K562 (cell line): Measurements from ENCODE around the gene DOCK1. TPM values are rescaled to one million over a fixed set of nuclear protein-coding genes. Genes with fewer than 3 reads are reported as not detected.

Experiments
- ATAC-seq: fragments of 200-7000 bp; cut with Tn5 transposase; 3 replicates; pipeline ENCODE4 v1.9.1; 2020; ENCODE audit warnings: moderate library complexity
- BruUV-seq: library from RNA; stranded (reverse); fragments of 400-500 nt; replicated peaks from 2 replicates; lab custom pipeline; 2021; lab: Mats Ljungman, UMichigan
- CTCF ChIA-PET: fragments of 300-600 bp; formaldehyde crosslinking; extraction: SDS; loops from one replicate; lab custom pipeline; 2021; ENCODE audit warnings: low intra/inter-chr PET ratio; lab: Yijun Ruan, JAX
- POLR2A ChIA-PET: fragments of 300-600, 350-650 bp; sonication (Branson Sonifier 250); formaldehyde crosslinking; extraction: SDS; loops from one replicate; lab custom pipeline; 2021; ENCODE audit warnings: antibody characterized with exemption, inconsistent platforms; lab: Yijun Ruan, JAX
- DNase-seq, 4 experiments: peaks; one replicate each; pipeline versions ENCODE4 v3.0.0 to v3.0.0-alpha.2; 2011 to 2018; ENCODE audit warnings: low spot score in 3 of 4, mixed read lengths in 3 of 4; ENCODE audit errors: extremely low read depth in 1 of 4
- FAIRE-seq: peaks from 2 replicates; lab custom pipeline; 2011; peaks lifted over from hg19 to GRCh38; lab: Jason Lieb, UNC
- H2AFZ ChIP-seq: 2 replicates; pipeline ENCODE4 v1.6.0; 2011; ENCODE audit warnings: low read depth, low read length, control low read depth, inconsistent platforms
- H3K27ac ChIP-seq: fragments of 200-600 bp; 3 replicates; pipeline ENCODE4 v1.8.0; 2011; ENCODE audit warnings: low read depth, mild to moderate bottlenecking, control low read depth, inconsistent platforms, low read length, moderate library complexity, mixed read lengths; ENCODE audit errors: extremely low read depth
- H3K27me3 ChIP-seq, 2 experiments: fragments of 300-600 bp in 1 of 2; 2 replicates in 1 of 2; 3 replicates in 1 of 2; pipeline versions ENCODE4 v1.6.0 to v1.8.0; 2011; ENCODE audit warnings: inconsistent platforms in 2 of 2, low read length in 2 of 2, mild to moderate bottlenecking in 1 of 2, mixed read lengths in 1 of 2, moderate library complexity in 1 of 2; ENCODE audit not compliant: control insufficient read depth in 2 of 2, insufficient read depth in 2 of 2
- H3K36me3 ChIP-seq: fragments of 300-600 bp; 3 replicates; pipeline ENCODE4 v1.8.0; 2011; ENCODE audit warnings: mild to moderate bottlenecking, low read length, inconsistent platforms; ENCODE audit not compliant: control insufficient read depth, insufficient read depth
- H3K4me1 ChIP-seq, 2 experiments: fragments of 200-600 bp in 1 of 2; replicated peaks in 1 of 2; 2 replicates in 1 of 2; 3 replicates in 1 of 2; pipeline versions ENCODE4 v1.5.1 to v1.8.0; 2011; ENCODE audit warnings: inconsistent platforms in 2 of 2, low read length in 2 of 2, mild to moderate bottlenecking in 1 of 2, mixed read lengths in 1 of 2, moderate library complexity in 1 of 2; ENCODE audit not compliant: control insufficient read depth in 2 of 2, insufficient read depth in 2 of 2
- H3K4me2 ChIP-seq: 2 replicates; pipeline ENCODE4 v1.6.1; 2011; ENCODE audit warnings: low read length, control low read depth, inconsistent platforms, mixed read lengths; ENCODE audit not compliant: insufficient read depth
- H3K4me3 ChIP-seq: fragments of 200-600 bp; sonication (generic), shearing (Covaris generic); 2 replicates; pipeline ENCODE4 v1.5.1; 2016; ENCODE audit warnings: control low read depth, inconsistent platforms
- H3K79me2 ChIP-seq: fragments of 200-600 bp; 3 replicates; pipeline ENCODE4 v1.8.0; 2011; ENCODE audit warnings: low read length, inconsistent platforms; ENCODE audit not compliant: control insufficient read depth, insufficient read depth
- H3K9ac ChIP-seq, 2 experiments: 2 replicates each; pipeline versions ENCODE4 v1.6.0 to v1.6.1; 2011; ENCODE audit warnings: low read depth in 2 of 2, low read length in 2 of 2, control low read depth in 1 of 2, inconsistent platforms in 1 of 2, mild to moderate bottlenecking in 1 of 2, mixed read lengths in 1 of 2; ENCODE audit not compliant: insufficient read depth in 1 of 2
- H3K9me1 ChIP-seq: one replicate; pipeline ENCODE4 v1.6.0; 2011; ENCODE audit warnings: inconsistent platforms, mild to moderate bottlenecking, low read length, moderate library complexity; ENCODE audit not compliant: control insufficient read depth, insufficient read depth
- H3K9me3 ChIP-seq: replicated peaks from 2 replicates; pipeline ENCODE4 v1.5.1; 2011; ENCODE audit warnings: low read depth, low read length, inconsistent platforms; ENCODE audit not compliant: control insufficient read depth, insufficient read depth
- H4K20me1 ChIP-seq: replicated peaks from 2 replicates; pipeline ENCODE4 v1.6.1; 2011; ENCODE audit warnings: low read length, inconsistent platforms, mixed read lengths; ENCODE audit not compliant: control insufficient read depth, insufficient read depth
- CEBPG ChIP-seq, 3 experiments: fragments of 200-800 bp in 1 of 3; sonication (Bioruptor generic) in 1 of 3; sonication (generic) in 1 of 3; formaldehyde crosslinking in 1 of 3; IDR thresholded peaks in 2 of 3; conservative IDR thresholded peaks in 1 of 3; 2 replicates each; pipeline versions ENCODE4 v1.6.1 to v1.8.0; 2016 to 2022; ENCODE audit warnings: missing compliant biosample characterization in 2 of 3, missing genetic modification characterization in 2 of 3, mild to moderate bottlenecking in 1 of 3, missing genetic modification reagents in 1 of 3
- ELF1 ChIP-seq: fragments of 200-800 bp; sonication (Bioruptor generic); IDR thresholded peaks from 2 replicates; pipeline ENCODE4 v1.6.1; 2016; ENCODE audit warnings: missing genetic modification characterization, missing compliant biosample characterization
- HDAC8 ChIP-seq: fragments of 450-650 bp; IDR thresholded peaks from 2 replicates; pipeline ENCODE4 v1.6.1; 2016; ENCODE audit warnings: mild to moderate bottlenecking, missing genetic modification characterization, moderate library complexity, missing compliant biosample characterization
- HOXB6 ChIP-seq: fragments of 250-450 bp; sonication (Bioruptor Pico); IDR thresholded peaks from 2 replicates; pipeline ENCODE4 v1.5.1; 2022; ENCODE audit warnings: mild to moderate bottlenecking, borderline replicate concordance
- ILK ChIP-seq: fragments of 450-650 bp; IDR thresholded peaks from 2 replicates; pipeline ENCODE4 v1.6.1; 2016; ENCODE audit warnings: missing genetic modification characterization, low read depth, mild to moderate bottlenecking, missing compliant biosample characterization, moderate library complexity, borderline replicate concordance
- MTA3 ChIP-seq: fragments of 450-650 bp; formaldehyde crosslinking; IDR thresholded peaks from 2 replicates; pipeline ENCODE4 v1.6.1; 2017; ENCODE audit warnings: mild to moderate bottlenecking, borderline replicate concordance
- POLR2G ChIP-seq: fragments of 200-400 bp; formaldehyde crosslinking; IDR thresholded peaks from 2 replicates; pipeline ENCODE4 v1.6.1; 2017; ENCODE audit warnings: low read depth, mild to moderate bottlenecking, antibody characterized with exemption, low read length, moderate library complexity
- PRPF4 ChIP-seq: fragments of 200-400 bp; formaldehyde crosslinking; IDR thresholded peaks from one replicate; pipeline ENCODE4 v1.6.1; 2017; ENCODE audit warnings: low read length, low read depth, mild to moderate bottlenecking; ENCODE audit not compliant: insufficient read depth, poor library complexity, severe bottlenecking
- SMARCA4 ChIP-seq: fragments of 450-650 bp; IDR thresholded peaks from 2 replicates; pipeline ENCODE4 v1.6.1; 2016
- TBP ChIP-seq: optimal IDR thresholded peaks from 2 replicates; pipeline ENCODE3; 2011; ENCODE audit warnings: low read depth, low read length, improper control_type of control experiment
- TEAD4 ChIP-seq, 2 experiments: sonication (generic) in 1 of 2; formaldehyde crosslinking in 1 of 2; IDR thresholded peaks; 2 replicates each; pipeline versions ENCODE4 v1.6.1 to v1.8.0; 2012 to 2022; ENCODE audit warnings: borderline replicate concordance in 1 of 2, inconsistent platforms in 1 of 2, low read length in 1 of 2, mild to moderate bottlenecking in 1 of 2, missing genetic modification reagents in 1 of 2
- ZNF146 ChIP-seq: IDR thresholded peaks from one replicate; pipeline ENCODE4 v1.6.1; 2018; ENCODE audit warnings: missing compliant biosample characterization; ENCODE audit not compliant: unreplicated experiment
- ZNF263 ChIP-seq: sonication (generic); formaldehyde crosslinking; IDR thresholded peaks from 2 replicates; pipeline ENCODE4 v1.8.0; 2022; ENCODE audit warnings: mild to moderate bottlenecking, missing genetic modification reagents, borderline replicate concordance
- ZNF316 ChIP-seq: fragments of 450-650 bp; IDR thresholded peaks from 2 replicates; pipeline ENCODE4 v1.6.1; 2016
- ZNF431 ChIP-seq: sonication (generic); formaldehyde crosslinking; IDR thresholded peaks from 2 replicates; pipeline ENCODE4 v1.8.0; 2022; ENCODE audit warnings: mild to moderate bottlenecking, missing genetic modification reagents
- WGBS: fragments of 100-300 bp; shearing (Covaris generic); methylation state at CpG from one replicate; pipeline ENCODE4 v1.1.6; 2016; ENCODE audit warnings: low coverage, mixed read lengths; ENCODE audit not compliant: insufficient coverage; ENCODE audit errors: missing lambda C conversion rate; 5-methylcytosine and 5-hydroxymethylcytosine counted together
- in situ Hi-C: fragments of 300-500 bp; cut with MboI; formaldehyde crosslinking; loops from 4 replicates; pipeline ENCODE4 v1.15.0; 2018; ENCODE audit warnings: inconsistent platforms, mixed read lengths
- intact Hi-C: fragments of 100-400 bp; cut with micrococcal nuclease; formaldehyde crosslinking; loops from 2 replicates; pipeline ENCODE4 v1.14.2; 2022
- polyA plus RNA-seq, 8 experiments: library from polyadenylated mRNA; depleted of rRNA in 4 of 8; stranded (reverse) in 5 of 8; unstranded in 3 of 8; fragments of >200 nt; fragmentation: Nextera tagmentation in 2 of 8; fragmentation: Illumina TruSeq in 1 of 8; extraction: Ambion mirVana in 2 of 8; extraction: Trizol in 1 of 8; gene quantifications; 2 replicates each; pipeline versions ENCODE4 v1.2.1 to v1.2.3, GENCODE V29; 2011 to 2014; ENCODE audit warnings: inconsistent platforms in 1 of 8, missing spikeins in 1 of 8
- total RNA-seq, 7 experiments: library from RNA; depleted of rRNA in 6 of 7; stranded (reverse); fragments of >200 nt in 6 of 7; fragmentation: Illumina TruSeq in 2 of 7; extraction: Trizol in 2 of 7; gene quantifications; 2 replicates each; pipeline versions ENCODE4 v1.2.1 to v1.2.3, GENCODE V29; 2011 to 2021; ENCODE audit warnings: low replicate concordance in 1 of 7
- TF ChIP-seq, protein P1 (sequence below): fragments of 150-350 bp; conservative IDR thresholded peaks from 2 replicates; pipeline ENCODE4 v1.6.1; 2014; ENCODE audit warnings: low read length
- TF ChIP-seq, protein P2 (sequence below): sonication (generic); formaldehyde crosslinking; IDR thresholded peaks from 2 replicates; pipeline ENCODE4 v1.8.0; 2022; ENCODE audit warnings: mild to moderate bottlenecking, missing genetic modification reagents
- TF ChIP-seq, protein P3 (sequence below): fragments of 450-650 bp; formaldehyde crosslinking; IDR thresholded peaks from 2 replicates; pipeline ENCODE4 v1.4.0; 2022; ENCODE audit warnings: missing genetic modification characterization

Gene DOCK1
- total and polyA plus RNA-seq, 9 of the 15 experiments (the other 6 are each of a cell fraction or from before 2014, with no cell fraction given): 0.31 TPM; not detected in 8

DNA sequence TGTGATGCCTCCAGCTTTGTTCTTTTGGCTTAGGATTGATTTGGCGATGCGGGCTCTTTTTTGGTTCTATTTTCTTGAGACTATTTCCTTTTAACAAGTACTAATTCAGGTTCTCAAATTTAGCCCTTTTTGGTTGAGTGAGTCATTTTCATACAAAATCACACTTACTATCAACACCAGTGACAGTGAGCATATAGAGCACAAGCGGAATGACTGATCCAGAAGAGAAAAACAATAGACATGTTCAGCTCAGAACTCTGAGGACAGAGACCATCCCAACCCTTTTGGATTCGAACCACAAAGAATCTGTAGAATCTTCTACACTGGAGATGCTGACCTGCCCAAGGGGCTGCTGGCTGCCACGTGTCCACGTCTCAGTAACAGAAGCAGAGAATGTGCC is 347.6 kb downstream of the DOCK1 start:
- DNase-seq (no peak), FAIRE-seq (no peak), ATAC-seq (no peak)
- no peaks in the 10 kb centered on the region for H3K4me1 ChIP-seq
- H3K9me3 ChIP-seq: no peaks in the 10 kb centered on the region
- H3K9me1 ChIP-seq: no peaks in the 10 kb centered on the region
- no peak overlapping the region for H3K4me2 ChIP-seq
- intact Hi-C loops (no loop called here), in situ Hi-C loops (no loop called here)
- no TSS peak for BruUV-seq
- ChIA-PET CTCF (no interaction called here), POLR2A (no interaction called here)
- H3K27me3 ChIP-seq: no peaks in the 10 kb centered on the region
- H2AFZ ChIP-seq: no peak overlapping the region
- no peaks in the 10 kb centered on the region for H4K20me1 ChIP-seq
- no peak overlapping the region for H3K4me3 ChIP-seq
- no peak overlapping the region for H3K9ac ChIP-seq
- H3K36me3 ChIP-seq: no peaks in the 10 kb centered on the region
- no peaks in the 10 kb centered on the region for H3K79me2 ChIP-seq
- 3% methylated on average over 6 of the region's 6 CpGs for WGBS
- H3K27ac ChIP-seq: no peak overlapping the region
- TF ChIP-seq ZNF431 (CRISPR knock-in tag) (no peak), PRPF4 (no peak), ZNF146 (CRISPR knock-in tag) (no peak), TEAD4 (IDR thresholded peaks at IDR 0.05; ENCODE audit: low read length) (no peak), TEAD4 (CRISPR knock-in tag; IDR thresholded peaks at IDR 0.05; ENCODE audit: borderline replicate concordance) (no peak), ILK (tag) (no peak), ZNF316 (no peak), SMARCA4 (no peak), HOXB6 (CRISPR knock-in tag) (no peak), CEBPG (CRISPR knock-in tag; IDR thresholded peaks at IDR 0.05) (no peak), CEBPG (tag; conservative IDR thresholded peaks at IDR 0.05 in 1 of 2, IDR thresholded peaks at IDR 0.05 in 1 of 2) (no peak), MTA3 (no peak), POLR2G (no peak), ELF1 (tag) (no peak), TBP (no peak), HDAC8 (tag) (no peak), ZNF263 (CRISPR knock-in tag) (no peak)
- TF ChIP-seq, protein P1, sequence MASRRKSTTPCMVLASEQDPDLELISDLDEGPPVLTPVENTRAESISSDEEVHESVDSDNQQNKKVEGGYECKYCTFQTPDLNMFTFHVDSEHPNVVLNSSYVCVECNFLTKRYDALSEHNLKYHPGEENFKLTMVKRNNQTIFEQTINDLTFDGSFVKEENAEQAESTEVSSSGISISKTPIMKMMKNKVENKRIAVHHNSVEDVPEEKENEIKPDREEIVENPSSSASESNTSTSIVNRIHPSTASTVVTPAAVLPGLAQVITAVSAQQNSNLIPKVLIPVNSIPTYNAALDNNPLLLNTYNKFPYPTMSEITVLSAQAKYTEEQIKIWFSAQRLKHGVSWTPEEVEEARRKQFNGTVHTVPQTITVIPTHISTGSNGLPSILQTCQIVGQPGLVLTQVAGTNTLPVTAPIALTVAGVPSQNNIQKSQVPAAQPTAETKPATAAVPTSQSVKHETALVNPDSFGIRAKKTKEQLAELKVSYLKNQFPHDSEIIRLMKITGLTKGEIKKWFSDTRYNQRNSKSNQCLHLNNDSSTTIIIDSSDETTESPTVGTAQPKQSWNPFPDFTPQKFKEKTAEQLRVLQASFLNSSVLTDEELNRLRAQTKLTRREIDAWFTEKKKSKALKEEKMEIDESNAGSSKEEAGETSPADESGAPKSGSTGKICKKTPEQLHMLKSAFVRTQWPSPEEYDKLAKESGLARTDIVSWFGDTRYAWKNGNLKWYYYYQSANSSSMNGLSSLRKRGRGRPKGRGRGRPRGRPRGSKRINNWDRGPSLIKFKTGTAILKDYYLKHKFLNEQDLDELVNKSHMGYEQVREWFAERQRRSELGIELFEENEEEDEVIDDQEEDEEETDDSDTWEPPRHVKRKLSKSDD: no peak
- TF ChIP-seq, protein P2, sequence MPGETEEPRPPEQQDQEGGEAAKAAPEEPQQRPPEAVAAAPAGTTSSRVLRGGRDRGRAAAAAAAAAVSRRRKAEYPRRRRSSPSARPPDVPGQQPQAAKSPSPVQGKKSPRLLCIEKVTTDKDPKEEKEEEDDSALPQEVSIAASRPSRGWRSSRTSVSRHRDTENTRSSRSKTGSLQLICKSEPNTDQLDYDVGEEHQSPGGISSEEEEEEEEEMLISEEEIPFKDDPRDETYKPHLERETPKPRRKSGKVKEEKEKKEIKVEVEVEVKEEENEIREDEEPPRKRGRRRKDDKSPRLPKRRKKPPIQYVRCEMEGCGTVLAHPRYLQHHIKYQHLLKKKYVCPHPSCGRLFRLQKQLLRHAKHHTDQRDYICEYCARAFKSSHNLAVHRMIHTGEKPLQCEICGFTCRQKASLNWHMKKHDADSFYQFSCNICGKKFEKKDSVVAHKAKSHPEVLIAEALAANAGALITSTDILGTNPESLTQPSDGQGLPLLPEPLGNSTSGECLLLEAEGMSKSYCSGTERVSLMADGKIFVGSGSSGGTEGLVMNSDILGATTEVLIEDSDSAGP (CRISPR knock-in tag): no peak
- TF ChIP-seq, protein P3, sequence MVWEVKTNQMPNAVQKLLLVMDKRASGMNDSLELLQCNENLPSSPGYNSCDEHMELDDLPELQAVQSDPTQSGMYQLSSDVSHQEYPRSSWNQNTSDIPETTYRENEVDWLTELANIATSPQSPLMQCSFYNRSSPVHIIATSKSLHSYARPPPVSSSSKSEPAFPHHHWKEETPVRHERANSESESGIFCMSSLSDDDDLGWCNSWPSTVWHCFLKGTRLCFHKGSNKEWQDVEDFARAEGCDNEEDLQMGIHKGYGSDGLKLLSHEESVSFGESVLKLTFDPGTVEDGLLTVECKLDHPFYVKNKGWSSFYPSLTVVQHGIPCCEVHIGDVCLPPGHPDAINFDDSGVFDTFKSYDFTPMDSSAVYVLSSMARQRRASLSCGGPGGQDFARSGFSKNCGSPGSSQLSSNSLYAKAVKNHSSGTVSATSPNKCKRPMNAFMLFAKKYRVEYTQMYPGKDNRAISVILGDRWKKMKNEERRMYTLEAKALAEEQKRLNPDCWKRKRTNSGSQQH (CRISPR knock-in tag): no peak
